ENCODE measurements around the gene ATF3. TPM values are rescaled to one million over a fixed set of nuclear protein-coding genes. Genes with fewer than 3 reads are reported as not detected.

The ATF3 gene
- total and polyA plus RNA-seq, 4 donors = 1.1 to 8.8 (median 5.5) TPM

DNA sequence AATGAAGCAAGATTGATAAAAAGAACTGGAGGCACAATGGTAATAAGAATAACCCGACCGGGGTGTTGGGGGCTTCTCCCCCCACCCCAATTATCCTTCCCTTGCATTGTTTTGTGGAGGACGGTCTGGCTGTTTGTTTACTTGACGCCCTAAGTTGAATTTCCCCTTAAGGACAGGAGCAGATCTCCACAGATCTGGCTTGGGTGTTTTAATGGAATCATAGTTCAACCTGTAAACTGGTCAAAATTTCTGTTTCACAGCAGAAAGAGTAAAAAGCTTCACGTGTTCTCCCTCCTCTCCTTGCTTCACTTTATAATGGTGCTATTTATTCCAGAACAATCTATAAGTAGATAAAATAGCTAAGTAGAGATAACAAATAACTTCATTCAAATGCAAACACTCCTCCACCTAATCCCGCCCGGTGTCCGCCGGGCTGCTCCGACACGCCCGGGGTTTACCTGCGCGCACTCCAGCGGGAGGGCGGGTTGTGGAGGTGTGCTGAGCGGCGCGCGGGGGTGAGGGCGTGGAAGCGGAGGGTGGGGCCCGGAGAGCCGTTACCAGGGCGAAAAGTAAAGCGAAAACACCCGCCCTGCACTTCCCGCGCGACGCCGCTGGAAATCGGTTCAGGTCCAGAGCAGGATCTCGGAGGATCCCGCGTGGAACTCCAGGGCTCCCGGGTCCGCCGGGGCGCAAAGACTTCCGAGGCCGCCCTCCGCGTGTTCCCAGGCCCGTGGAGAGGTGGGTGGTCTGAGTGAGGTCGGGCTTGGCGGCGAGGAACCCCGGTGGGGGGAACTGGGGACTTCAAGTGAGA, 2.0 kb upstream of the ATF3 start:
- H3K4me3 ChIP-seq (ENCODE audit: low read depth in 1 of 3, low read length in 3 of 3) = peak overlapping the region; percentile 53 to 72 (median 72)
- 2% methylated on average over 49 of the region's 49 CpGs for WGBS
- peak; percentile 31 for TF ChIP-seq TAF1 (conservative IDR thresholded peaks at IDR 0.05)
- TF ChIP-seq RXRA (IDR thresholded peaks at IDR 0.05) = no peak
- TF ChIP-seq HNF4G (IDR thresholded peaks at IDR 0.05) = no peak
- TF ChIP-seq, protein P1, sequence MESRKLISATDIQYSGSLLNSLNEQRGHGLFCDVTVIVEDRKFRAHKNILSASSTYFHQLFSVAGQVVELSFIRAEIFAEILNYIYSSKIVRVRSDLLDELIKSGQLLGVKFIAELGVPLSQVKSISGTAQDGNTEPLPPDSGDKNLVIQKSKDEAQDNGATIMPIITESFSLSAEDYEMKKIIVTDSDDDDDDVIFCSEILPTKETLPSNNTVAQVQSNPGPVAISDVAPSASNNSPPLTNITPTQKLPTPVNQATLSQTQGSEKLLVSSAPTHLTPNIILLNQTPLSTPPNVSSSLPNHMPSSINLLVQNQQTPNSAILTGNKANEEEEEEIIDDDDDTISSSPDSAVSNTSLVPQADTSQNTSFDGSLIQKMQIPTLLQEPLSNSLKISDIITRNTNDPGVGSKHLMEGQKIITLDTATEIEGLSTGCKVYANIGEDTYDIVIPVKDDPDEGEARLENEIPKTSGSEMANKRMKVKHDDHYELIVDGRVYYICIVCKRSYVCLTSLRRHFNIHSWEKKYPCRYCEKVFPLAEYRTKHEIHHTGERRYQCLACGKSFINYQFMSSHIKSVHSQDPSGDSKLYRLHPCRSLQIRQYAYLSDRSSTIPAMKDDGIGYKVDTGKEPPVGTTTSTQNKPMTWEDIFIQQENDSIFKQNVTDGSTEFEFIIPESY (IDR thresholded peaks at IDR 0.05) = no peak
- TF ChIP-seq SP1 (IDR thresholded peaks at IDR 0.05) = peak; percentile 17
- TF ChIP-seq HNF4A (conservative IDR thresholded peaks at IDR 0.05) = no peak
- no peak for TF ChIP-seq FOXA2 (IDR thresholded peaks at IDR 0.05)
- no peak for TF ChIP-seq EGR1 (IDR thresholded peaks at IDR 0.05; ENCODE audit: low read depth in 2 of 2)
- no peak for TF ChIP-seq NR2F2 (IDR thresholded peaks at IDR 0.05)
- TF ChIP-seq GABPA (IDR thresholded peaks at IDR 0.05 in 1 of 2, conservative IDR thresholded peaks at IDR 0.05 in 1 of 2) = no peak
- TF ChIP-seq ATF3 (IDR thresholded peaks at IDR 0.05) = no peak
- peak in 1 of 2 donors; percentile 12 for TF ChIP-seq RAD21 (IDR thresholded peaks at IDR 0.05)
- TF ChIP-seq YY1 (IDR thresholded peaks at IDR 0.05) = peak; percentile 6
- TF ChIP-seq, protein P2, sequence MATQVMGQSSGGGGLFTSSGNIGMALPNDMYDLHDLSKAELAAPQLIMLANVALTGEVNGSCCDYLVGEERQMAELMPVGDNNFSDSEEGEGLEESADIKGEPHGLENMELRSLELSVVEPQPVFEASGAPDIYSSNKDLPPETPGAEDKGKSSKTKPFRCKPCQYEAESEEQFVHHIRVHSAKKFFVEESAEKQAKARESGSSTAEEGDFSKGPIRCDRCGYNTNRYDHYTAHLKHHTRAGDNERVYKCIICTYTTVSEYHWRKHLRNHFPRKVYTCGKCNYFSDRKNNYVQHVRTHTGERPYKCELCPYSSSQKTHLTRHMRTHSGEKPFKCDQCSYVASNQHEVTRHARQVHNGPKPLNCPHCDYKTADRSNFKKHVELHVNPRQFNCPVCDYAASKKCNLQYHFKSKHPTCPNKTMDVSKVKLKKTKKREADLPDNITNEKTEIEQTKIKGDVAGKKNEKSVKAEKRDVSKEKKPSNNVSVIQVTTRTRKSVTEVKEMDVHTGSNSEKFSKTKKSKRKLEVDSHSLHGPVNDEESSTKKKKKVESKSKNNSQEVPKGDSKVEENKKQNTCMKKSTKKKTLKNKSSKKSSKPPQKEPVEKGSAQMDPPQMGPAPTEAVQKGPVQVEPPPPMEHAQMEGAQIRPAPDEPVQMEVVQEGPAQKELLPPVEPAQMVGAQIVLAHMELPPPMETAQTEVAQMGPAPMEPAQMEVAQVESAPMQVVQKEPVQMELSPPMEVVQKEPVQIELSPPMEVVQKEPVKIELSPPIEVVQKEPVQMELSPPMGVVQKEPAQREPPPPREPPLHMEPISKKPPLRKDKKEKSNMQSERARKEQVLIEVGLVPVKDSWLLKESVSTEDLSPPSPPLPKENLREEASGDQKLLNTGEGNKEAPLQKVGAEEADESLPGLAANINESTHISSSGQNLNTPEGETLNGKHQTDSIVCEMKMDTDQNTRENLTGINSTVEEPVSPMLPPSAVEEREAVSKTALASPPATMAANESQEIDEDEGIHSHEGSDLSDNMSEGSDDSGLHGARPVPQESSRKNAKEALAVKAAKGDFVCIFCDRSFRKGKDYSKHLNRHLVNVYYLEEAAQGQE (IDR thresholded peaks at IDR 0.05) = peak; percentile 73
- no peak for TF ChIP-seq FOXA1 (IDR thresholded peaks at IDR 0.05)
- TF ChIP-seq, protein P3, sequence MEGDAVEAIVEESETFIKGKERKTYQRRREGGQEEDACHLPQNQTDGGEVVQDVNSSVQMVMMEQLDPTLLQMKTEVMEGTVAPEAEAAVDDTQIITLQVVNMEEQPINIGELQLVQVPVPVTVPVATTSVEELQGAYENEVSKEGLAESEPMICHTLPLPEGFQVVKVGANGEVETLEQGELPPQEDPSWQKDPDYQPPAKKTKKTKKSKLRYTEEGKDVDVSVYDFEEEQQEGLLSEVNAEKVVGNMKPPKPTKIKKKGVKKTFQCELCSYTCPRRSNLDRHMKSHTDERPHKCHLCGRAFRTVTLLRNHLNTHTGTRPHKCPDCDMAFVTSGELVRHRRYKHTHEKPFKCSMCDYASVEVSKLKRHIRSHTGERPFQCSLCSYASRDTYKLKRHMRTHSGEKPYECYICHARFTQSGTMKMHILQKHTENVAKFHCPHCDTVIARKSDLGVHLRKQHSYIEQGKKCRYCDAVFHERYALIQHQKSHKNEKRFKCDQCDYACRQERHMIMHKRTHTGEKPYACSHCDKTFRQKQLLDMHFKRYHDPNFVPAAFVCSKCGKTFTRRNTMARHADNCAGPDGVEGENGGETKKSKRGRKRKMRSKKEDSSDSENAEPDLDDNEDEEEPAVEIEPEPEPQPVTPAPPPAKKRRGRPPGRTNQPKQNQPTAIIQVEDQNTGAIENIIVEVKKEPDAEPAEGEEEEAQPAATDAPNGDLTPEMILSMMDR (IDR thresholded peaks at IDR 0.05; ENCODE audit: low read depth, low read length, missing input control) = no peak
- no peak for TF ChIP-seq JUND (IDR thresholded peaks at IDR 0.05)
- no peak for TF ChIP-seq MAX (IDR thresholded peaks at IDR 0.05)
- peaks cover 0 to 3% (median 0%) of the 10 kb centered on the region in 4 donors for H3K27me3 ChIP-seq (ENCODE audit: control insufficient read depth in 4 of 4, insufficient read depth in 4 of 4, low read length in 3 of 4)
- peak overlapping the region; percentile 98 to 99 for H3K9ac ChIP-seq (ENCODE audit: low read depth in 1 of 2, low read length in 2 of 2)
- no peaks in the 10 kb centered on the region for H3K36me3 ChIP-seq (ENCODE audit: control insufficient read depth in 4 of 4, insufficient read depth in 3 of 4, low read depth in 1 of 4, low read length in 3 of 4)
- peak; percentile 40 for DNase-seq (ENCODE audit: low spot score)
- peak overlapping the region; percentile 95 to 99 for H3K27ac ChIP-seq (ENCODE audit: low read depth in 1 of 2, low read length in 2 of 2)
- no peaks in the 10 kb centered on the region for H3K9me3 ChIP-seq (ENCODE audit: control insufficient read depth in 4 of 4, low read length in 3 of 4)
- peaks cover 0 to 19% (median 6%) of the 10 kb centered on the region in 4 donors for H3K4me1 ChIP-seq (ENCODE audit: control insufficient read depth in 4 of 4, insufficient read depth in 4 of 4, low read length in 3 of 4)
